Body of pancreas (tissue), 4 donors: ENCODE results near the gene DNTT.

Experiments
- POLR2A ChIP-seq, 3 donors: fragments of 450-650 bp; IDR thresholded peaks; one replicate each; pipeline ENCODE4 v1.6.1; 2016; ENCODE audit warnings: antibody characterized with exemption in 3 of 3, mild to moderate bottlenecking in 2 of 3
- TF ChIP-seq, protein P1 (sequence below), 7 experiments: fragments of 450-650 bp in 4 of 7; fragments of 200-600 bp in 3 of 7; sonication (generic) in 3 of 7; IDR thresholded peaks; one replicate each; pipeline ENCODE4 v1.5.1; 2016 to 2019; ENCODE audit warnings: antibody characterized with exemption in 7 of 7

DNA sequence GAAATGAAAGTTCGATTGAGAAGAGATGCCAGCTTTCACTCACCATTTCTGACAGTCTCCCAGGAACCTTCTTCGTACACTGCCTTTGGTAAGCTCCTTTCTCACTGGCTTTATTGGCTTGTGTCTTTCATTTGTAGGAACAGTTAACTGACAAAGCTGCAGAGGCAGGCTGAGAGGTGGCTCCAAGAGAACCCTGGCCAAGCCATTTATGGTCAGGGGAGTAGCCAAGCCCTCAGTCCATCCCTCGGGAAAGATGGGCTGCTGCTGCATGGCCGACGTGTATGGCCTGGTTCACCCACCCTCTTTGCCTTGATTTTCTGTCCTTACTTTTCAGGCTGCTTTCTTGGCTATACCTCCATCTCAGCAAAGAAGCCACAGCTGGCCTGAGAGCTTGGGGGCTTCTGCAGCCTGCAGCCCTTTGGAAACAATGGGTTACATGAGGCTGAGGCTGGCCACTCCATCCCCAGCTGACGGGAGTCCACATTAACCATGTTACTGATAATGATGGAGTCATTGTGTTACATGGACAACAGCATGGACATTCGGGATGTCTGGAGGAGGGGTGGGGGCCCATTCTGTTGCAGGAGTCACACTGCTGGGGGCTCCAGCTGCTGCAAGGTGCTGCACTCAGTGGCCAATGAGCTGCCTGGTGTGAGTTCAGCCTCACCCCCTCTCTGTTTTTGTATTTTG lies 54.8 kb downstream of the DNTT start, which contains the start of gene OPALIN:
- TF ChIP-seq, protein P1, sequence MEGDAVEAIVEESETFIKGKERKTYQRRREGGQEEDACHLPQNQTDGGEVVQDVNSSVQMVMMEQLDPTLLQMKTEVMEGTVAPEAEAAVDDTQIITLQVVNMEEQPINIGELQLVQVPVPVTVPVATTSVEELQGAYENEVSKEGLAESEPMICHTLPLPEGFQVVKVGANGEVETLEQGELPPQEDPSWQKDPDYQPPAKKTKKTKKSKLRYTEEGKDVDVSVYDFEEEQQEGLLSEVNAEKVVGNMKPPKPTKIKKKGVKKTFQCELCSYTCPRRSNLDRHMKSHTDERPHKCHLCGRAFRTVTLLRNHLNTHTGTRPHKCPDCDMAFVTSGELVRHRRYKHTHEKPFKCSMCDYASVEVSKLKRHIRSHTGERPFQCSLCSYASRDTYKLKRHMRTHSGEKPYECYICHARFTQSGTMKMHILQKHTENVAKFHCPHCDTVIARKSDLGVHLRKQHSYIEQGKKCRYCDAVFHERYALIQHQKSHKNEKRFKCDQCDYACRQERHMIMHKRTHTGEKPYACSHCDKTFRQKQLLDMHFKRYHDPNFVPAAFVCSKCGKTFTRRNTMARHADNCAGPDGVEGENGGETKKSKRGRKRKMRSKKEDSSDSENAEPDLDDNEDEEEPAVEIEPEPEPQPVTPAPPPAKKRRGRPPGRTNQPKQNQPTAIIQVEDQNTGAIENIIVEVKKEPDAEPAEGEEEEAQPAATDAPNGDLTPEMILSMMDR (IDR thresholded peaks at IDR 0.05), result no peak
- no peak for TF ChIP-seq POLR2A (IDR thresholded peaks at IDR 0.05)
